ENCODE results near the gene CSNK2B.

The CSNK2B gene

DNA sequence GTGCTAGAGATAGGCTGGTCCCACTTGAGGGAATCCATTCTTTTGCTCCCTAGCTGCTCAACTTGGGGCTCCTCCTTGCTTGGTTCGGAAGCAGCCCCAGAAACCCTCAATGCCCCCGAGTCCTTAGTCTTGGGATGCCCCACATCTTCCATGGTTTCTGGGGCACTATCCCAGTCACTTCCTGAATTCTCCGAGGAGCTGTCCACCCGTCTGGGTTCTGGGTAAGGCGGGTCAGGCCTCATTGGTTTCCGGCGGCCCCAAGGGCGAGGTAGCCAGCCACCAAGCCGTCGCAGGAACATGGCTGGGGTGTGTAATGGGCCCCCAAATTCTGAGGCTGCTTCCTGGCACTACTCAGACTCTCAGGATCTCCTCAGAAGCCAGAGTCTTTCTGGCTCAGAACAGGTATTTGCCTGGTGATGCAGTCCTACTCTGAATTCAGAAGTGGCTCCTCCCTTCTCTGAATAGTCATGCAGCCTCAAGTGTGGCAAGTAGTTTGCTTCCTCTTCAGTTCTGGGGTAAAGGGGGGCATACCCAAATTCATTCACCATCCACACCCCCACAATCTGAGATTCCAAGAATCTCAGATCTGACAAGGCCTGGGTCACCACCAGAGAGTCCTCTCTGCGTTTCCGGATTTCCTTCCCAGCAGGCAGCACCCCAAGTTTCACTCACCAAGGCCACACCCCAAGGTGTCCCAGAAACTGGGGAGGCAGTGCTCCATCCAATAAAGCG, 6.1 kb upstream of the CSNK2B start:
- peak overlapping the region; percentile 87 for H3K4me3 ChIP-seq (ENCODE audit: low read depth, low read length)
- TF ChIP-seq, protein P1, sequence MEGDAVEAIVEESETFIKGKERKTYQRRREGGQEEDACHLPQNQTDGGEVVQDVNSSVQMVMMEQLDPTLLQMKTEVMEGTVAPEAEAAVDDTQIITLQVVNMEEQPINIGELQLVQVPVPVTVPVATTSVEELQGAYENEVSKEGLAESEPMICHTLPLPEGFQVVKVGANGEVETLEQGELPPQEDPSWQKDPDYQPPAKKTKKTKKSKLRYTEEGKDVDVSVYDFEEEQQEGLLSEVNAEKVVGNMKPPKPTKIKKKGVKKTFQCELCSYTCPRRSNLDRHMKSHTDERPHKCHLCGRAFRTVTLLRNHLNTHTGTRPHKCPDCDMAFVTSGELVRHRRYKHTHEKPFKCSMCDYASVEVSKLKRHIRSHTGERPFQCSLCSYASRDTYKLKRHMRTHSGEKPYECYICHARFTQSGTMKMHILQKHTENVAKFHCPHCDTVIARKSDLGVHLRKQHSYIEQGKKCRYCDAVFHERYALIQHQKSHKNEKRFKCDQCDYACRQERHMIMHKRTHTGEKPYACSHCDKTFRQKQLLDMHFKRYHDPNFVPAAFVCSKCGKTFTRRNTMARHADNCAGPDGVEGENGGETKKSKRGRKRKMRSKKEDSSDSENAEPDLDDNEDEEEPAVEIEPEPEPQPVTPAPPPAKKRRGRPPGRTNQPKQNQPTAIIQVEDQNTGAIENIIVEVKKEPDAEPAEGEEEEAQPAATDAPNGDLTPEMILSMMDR (IDR thresholded peaks at IDR 0.05; ENCODE audit: low read depth, low read length, missing control alignments): no peak
- in situ Hi-C loops (cut with HindIII; ENCODE audit: low sequenced_read_pairs): no loop called here
- DNase-seq (ENCODE audit: low read depth): no peak

GRCh38 chr6:31660381-31661261, 5.3 kb upstream of the CSNK2B start, which contains the start of gene C6orf47:
C6orf47 (minus strand) TSS chr6:31660778; CDS start chr6:31659947, 831 bp downstream.
- in situ Hi-C loops (cut with HindIII; ENCODE audit: low sequenced_read_pairs): no loop called here
- DNase-seq (ENCODE audit: low read depth): peak; percentile 27
- TF ChIP-seq, protein P1 (IDR thresholded peaks at IDR 0.05; ENCODE audit: low read depth, low read length, missing control alignments): no peak
- H3K4me3 ChIP-seq (ENCODE audit: low read depth, low read length): peak within 1 kb of the TSS; percentile 87

DNA sequence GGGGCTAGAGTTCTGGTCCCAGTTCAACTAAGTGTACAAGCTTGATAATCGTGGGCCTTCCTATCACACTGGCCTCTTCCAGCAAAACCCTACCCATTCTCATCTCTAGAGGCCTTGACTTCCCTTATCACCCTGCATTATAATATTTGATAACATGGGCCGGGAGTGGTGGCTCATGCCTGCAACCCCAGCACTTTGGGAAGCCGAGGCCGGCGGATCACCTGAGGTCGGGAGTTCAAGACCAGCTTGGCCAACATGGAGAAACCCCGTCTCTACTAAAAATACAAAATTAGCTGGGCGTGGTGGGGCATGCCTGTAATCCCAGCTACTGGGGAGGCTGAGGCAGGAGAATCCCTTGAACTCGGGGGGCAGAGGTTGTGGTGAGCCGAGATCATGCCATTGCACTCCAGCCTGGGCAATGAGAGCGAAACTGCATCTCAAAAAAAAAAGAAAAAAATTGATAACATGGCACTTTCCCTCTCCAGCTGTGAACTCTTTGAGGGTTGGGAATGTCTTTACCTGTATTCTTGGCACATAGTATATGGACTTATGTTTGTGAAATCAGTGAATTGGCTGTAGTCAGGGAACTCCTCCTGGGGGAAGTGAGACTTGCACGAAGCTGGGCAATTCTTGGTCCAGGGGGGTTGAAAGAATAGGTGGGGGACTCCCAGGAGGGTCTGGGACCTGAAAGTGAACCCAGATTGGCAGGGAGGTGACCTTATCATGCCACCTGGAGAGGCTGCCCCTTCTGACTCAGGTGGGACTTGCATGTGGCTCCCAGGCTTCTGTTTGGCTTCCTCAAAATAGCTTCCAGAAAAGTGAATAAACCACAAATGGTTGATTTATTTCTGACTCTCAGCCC, 4.4 kb upstream of the CSNK2B start:
- H3K4me3 ChIP-seq (ENCODE audit: low read depth, low read length): peak overlapping the region; percentile 87
- in situ Hi-C loops (cut with HindIII; ENCODE audit: low sequenced_read_pairs): no loop called here
- TF ChIP-seq, protein P1 (IDR thresholded peaks at IDR 0.05; ENCODE audit: low read depth, low read length, missing control alignments): no peak
- no peak for DNase-seq (ENCODE audit: low read depth)

GRCh38 chr6:31662124-31662723, 3.7 kb upstream of the CSNK2B start:
- TF ChIP-seq, protein P1 (IDR thresholded peaks at IDR 0.05; ENCODE audit: low read depth, low read length, missing control alignments): no peak
- in situ Hi-C loops (cut with HindIII; ENCODE audit: low sequenced_read_pairs): no loop called here
- DNase-seq (ENCODE audit: low read depth): no peak
- no peak overlapping the region for H3K4me3 ChIP-seq (ENCODE audit: low read depth, low read length)

DNA sequence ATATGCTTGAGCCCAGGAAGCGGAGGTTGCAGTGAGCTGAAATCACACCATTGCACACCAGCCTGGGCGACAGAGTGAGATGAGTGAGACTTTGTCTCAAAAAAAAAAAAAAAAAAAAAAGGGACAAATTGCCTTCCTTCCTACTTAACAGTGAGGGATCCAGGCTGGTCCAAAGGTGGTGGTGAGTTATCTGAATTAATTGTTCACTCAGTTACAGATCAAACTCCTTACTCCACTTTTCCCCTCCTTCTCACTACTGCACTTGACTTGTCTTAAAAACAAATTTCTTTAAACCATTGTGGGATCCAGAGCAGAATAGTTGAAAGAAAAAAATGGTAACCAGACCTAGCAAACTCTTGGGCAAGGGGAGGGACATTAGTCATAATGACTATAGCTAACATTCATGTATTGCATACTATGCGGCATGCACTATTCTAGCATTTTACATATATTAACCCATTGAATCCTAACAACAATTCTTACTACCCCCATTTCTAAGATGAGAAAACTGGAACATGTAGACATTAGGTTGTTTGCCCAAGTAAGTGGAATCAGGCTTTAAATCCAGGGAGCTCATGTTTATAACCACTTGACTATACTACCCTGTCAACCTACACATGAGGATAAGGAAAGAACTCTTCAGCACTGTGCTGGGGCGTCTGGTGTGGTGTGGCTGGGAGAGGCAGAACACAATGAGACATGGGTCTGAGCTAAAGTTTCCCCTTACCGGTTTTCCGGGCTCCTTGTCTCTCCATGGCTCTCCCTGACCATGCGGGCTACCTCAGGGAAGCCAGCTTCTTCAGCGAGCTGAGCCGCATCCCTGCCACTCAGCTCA, 2.5 kb upstream of the CSNK2B start:
- TF ChIP-seq, protein P1 (IDR thresholded peaks at IDR 0.05; ENCODE audit: low read depth, low read length, missing control alignments): no peak
- peak overlapping the region; percentile 95 for H3K4me3 ChIP-seq (ENCODE audit: low read depth, low read length)
- no peak for DNase-seq (ENCODE audit: low read depth)
- in situ Hi-C loops (cut with HindIII; ENCODE audit: low sequenced_read_pairs): no loop called here
